Neural progenitor cell (in vitro differentiated cells): ENCODE data around the gene SPATA25. TPM values are rescaled to one million over a fixed set of nuclear protein-coding genes. Genes with fewer than 3 reads are reported as not detected.
"Not testable (repeated sequence)": the region's sequence is repeated elsewhere in the genome, so short reads cannot be mapped to it uniquely, and the experiment has no call there.

Source experiments
- DNase-seq: peaks from one replicate; pipeline ENCODE4 v3.0.0-alpha.2; 2016; ENCODE audit warnings: low spot score
- H2AFZ ChIP-seq: fragments of 200-600 bp; sonication (generic); replicated peaks from 2 replicates; pipeline ENCODE4 v1.6.1; 2016; ENCODE audit warnings: antibody characterized with exemption
- H3F3A ChIP-seq: fragments of 200-600 bp; sonication (generic); 2 replicates; pipeline ENCODE4 v1.6.1; 2016; ENCODE audit warnings: antibody characterized with exemption, low read depth
- H3K27ac ChIP-seq: fragments of 200-600 bp; sonication (generic); 2 replicates; pipeline ENCODE4 v1.5.1; 2016; ENCODE audit warnings: mild to moderate bottlenecking
- H3K27me3 ChIP-seq: fragments of 200-600 bp; sonication (generic); 2 replicates; pipeline ENCODE4 v1.6.1; 2016; ENCODE audit warnings: mild to moderate bottlenecking, moderate library complexity
- H3K36me3 ChIP-seq: fragments of 200-600 bp; sonication (generic); 2 replicates; pipeline ENCODE4 v1.5.1; 2016
- H3K4me1 ChIP-seq: fragments of 200-600 bp; sonication (generic); 2 replicates; pipeline ENCODE4 v1.6.1; 2016; ENCODE audit warnings: mixed run types
- H3K4me2 ChIP-seq: fragments of 200-600 bp; sonication (generic); 2 replicates; pipeline ENCODE4 v1.6.1; 2016
- H3K4me3 ChIP-seq: fragments of 200-600 bp; sonication (generic); 2 replicates; pipeline ENCODE4 v1.5.1; 2016
- H3K79me2 ChIP-seq: fragments of 200-600 bp; sonication (generic); 2 replicates; pipeline ENCODE4 v1.6.1; 2016; ENCODE audit warnings: low read depth
- H3K9ac ChIP-seq: fragments of 200-600 bp; sonication (generic); 2 replicates; pipeline ENCODE4 v1.6.1; 2016
- H3K9me3 ChIP-seq: fragments of 200-600 bp; sonication (generic); 2 replicates; pipeline ENCODE4 v1.5.1; 2016; ENCODE audit warnings: low read depth
- H4K20me1 ChIP-seq: fragments of 200-600 bp; sonication (generic); 2 replicates; pipeline ENCODE4 v1.6.1; 2016; ENCODE audit warnings: low read depth
- H3K27ac Mint-ChIP-seq: 3 replicates; pipeline ENCODE4 v1.8.0; 2021; ENCODE audit warnings: mixed read lengths
- H3K27me3 Mint-ChIP-seq: 2 replicates; pipeline ENCODE4 v1.8.0; 2022; ENCODE audit warnings: low read depth, mild to moderate bottlenecking, inconsistent platforms, moderate library complexity, mixed read lengths; ENCODE audit not compliant: insufficient read depth
- H3K36me3 Mint-ChIP-seq: 3 replicates; pipeline ENCODE4 v1.8.0; 2021; ENCODE audit warnings: mixed read lengths
- H3K4me1 Mint-ChIP-seq: 3 replicates; pipeline ENCODE4 v1.8.0; 2021; ENCODE audit warnings: mixed read lengths
- H3K4me3 Mint-ChIP-seq: 3 replicates; pipeline ENCODE4 v1.8.0; 2021; ENCODE audit warnings: mild to moderate bottlenecking, moderate library complexity, mixed read lengths
- H3K9me3 Mint-ChIP-seq: 3 replicates; pipeline ENCODE4 v1.8.0; 2020; ENCODE audit warnings: mixed read lengths
- EZH2 ChIP-seq: fragments of 200-600 bp; sonication (generic); IDR thresholded peaks from 2 replicates; pipeline ENCODE4 v1.6.1; 2017; ENCODE audit warnings: antibody characterized with exemption, mild to moderate bottlenecking, moderate library complexity
- EZH2phosphoT487 ChIP-seq: fragments of 200-600 bp; sonication (generic); IDR thresholded peaks from 2 replicates; pipeline ENCODE4 v1.6.1; 2017; ENCODE audit warnings: antibody characterized with exemption
- total RNA-seq: library from RNA; depleted of rRNA; stranded (reverse); fragments of >200 nt; gene quantifications from 2 replicates; pipeline ENCODE4 v1.2.3, GENCODE V29; 2015; ENCODE audit warnings: low replicate concordance
- TF ChIP-seq, protein P1 (sequence below): fragments of 200-600 bp; sonication (generic); IDR thresholded peaks from 2 replicates; pipeline ENCODE4 v1.5.1; 2017; ENCODE audit warnings: antibody characterized with exemption, mild to moderate bottlenecking

SPATA25 gene
- total RNA-seq, 1 donor from 2014 or later: 0.54 TPM

DNA sequence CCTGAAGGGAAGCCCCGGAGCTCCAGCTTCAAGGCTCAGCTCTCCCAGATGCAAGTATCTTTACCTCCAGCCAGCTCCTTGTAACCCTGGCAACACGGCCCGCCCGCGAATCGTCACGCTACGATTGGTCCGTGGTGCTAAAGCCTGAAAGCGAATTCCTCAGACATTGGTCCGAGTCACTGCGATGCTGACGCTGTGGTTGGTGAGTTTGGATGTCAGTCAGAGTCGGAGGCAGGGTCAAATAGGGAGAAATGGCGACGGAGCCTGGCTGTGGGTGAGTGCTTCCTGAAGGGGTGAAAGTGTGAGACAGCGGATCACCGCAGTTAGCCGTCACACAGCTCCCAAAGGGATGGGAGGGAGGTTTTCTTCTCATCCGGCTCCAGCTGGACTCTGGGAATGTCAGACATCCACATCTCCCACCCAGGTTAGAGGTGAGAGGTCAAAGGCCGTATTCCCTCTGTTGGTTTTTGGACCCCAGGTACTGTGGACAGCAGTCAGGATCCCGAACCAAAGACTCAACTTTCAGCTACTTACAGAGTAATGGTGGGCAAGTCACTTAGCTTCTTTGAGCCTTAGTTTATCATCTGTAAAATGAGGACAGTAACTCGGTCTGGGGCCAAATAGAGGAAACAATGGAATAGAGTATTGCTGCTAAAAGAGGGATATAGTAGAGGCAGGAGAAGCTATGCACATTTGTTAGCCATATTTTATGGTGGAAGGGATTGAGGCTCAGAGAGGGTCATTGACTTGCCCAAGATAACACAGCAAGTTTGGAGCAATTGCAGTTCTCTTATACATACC lies 6.2 kb downstream of the SPATA25 start, which contains the start of gene ZSWIM1:
ZSWIM1 (plus strand) TSS at position 240 of the 801 bp plus-strand sequence. CDS start 1,366 bp downstream, outside the sequence.
- no peaks in the 10 kb centered on the region for H3K36me3 ChIP-seq
- H3K27ac ChIP-seq: no peak within 1 kb of the TSS
- no peaks in the 10 kb centered on the region for H3K9me3 Mint-ChIP-seq
- H3K79me2 ChIP-seq: peaks cover 18% of the 10 kb centered on the region
- H3K4me2 ChIP-seq: peak within 1 kb of the TSS; percentile 93
- TF ChIP-seq EZH2 (no peak), EZH2phosphoT487 (no peak)
- TF ChIP-seq, protein P1, sequence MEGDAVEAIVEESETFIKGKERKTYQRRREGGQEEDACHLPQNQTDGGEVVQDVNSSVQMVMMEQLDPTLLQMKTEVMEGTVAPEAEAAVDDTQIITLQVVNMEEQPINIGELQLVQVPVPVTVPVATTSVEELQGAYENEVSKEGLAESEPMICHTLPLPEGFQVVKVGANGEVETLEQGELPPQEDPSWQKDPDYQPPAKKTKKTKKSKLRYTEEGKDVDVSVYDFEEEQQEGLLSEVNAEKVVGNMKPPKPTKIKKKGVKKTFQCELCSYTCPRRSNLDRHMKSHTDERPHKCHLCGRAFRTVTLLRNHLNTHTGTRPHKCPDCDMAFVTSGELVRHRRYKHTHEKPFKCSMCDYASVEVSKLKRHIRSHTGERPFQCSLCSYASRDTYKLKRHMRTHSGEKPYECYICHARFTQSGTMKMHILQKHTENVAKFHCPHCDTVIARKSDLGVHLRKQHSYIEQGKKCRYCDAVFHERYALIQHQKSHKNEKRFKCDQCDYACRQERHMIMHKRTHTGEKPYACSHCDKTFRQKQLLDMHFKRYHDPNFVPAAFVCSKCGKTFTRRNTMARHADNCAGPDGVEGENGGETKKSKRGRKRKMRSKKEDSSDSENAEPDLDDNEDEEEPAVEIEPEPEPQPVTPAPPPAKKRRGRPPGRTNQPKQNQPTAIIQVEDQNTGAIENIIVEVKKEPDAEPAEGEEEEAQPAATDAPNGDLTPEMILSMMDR: no peak
- peak within 1 kb of the TSS; percentile 94 for H3K4me3 Mint-ChIP-seq
- peak within 1 kb of the TSS; percentile 80 for H3K4me3 ChIP-seq
- H3K27me3 Mint-ChIP-seq: peaks cover 2% of the 10 kb centered on the region
- H3K27ac Mint-ChIP-seq: peak within 1 kb of the TSS; percentile 78
- peak; percentile 98 for DNase-seq
- peaks cover 16% of the 10 kb centered on the region for H3F3A ChIP-seq
- no peaks in the 10 kb centered on the region for H3K9me3 ChIP-seq
- peak within 1 kb of the TSS; percentile 80 for H3K9ac ChIP-seq
- H3K4me1 ChIP-seq: peaks cover 4% of the 10 kb centered on the region
- H3K4me1 Mint-ChIP-seq: peaks cover 20% of the 10 kb centered on the region
- H3K36me3 Mint-ChIP-seq: peaks cover 13% of the 10 kb centered on the region
- H3K27me3 ChIP-seq: no peaks in the 10 kb centered on the region
- no peaks in the 10 kb centered on the region for H4K20me1 ChIP-seq
- H2AFZ ChIP-seq: peak within 1 kb of the TSS; percentile 65

- Mint-ChIP-seq H3K9me3 (no peaks in the 10 kb centered on the region), H3K27me3 (peaks cover 1% of the 10 kb centered on the region), H3K27ac (no peak overlapping the region), H3K4me3 (no peak overlapping the region), H3K4me1 (peaks cover 16% of the 10 kb centered on the region), H3K36me3 (peaks cover 8% of the 10 kb centered on the region)
- Histone ChIP-seq H3K9ac (no peak overlapping the region), H3K4me3 (no peak overlapping the region), H2AFZ (no peak overlapping the region), H3K27ac (no peak overlapping the region), H3K4me2 (no peak overlapping the region), H3K9me3 (no peaks in the 10 kb centered on the region), H3K4me1 (peaks cover 4% of the 10 kb centered on the region), H3K27me3 (no peaks in the 10 kb centered on the region), H4K20me1 (no peaks in the 10 kb centered on the region), H3F3A (peaks cover 16% of the 10 kb centered on the region), H3K79me2 (peaks cover 18% of the 10 kb centered on the region), H3K36me3 (no peaks in the 10 kb centered on the region)
- TF ChIP-seq EZH2: no peak
- no peak for TF ChIP-seq EZH2phosphoT487
- TF ChIP-seq, protein P1: no peak
- DNase-seq: no peak
Measured at GRCh38 chr20:45878076-45878761, 9.2 kb downstream of the SPATA25 start.

DNA sequence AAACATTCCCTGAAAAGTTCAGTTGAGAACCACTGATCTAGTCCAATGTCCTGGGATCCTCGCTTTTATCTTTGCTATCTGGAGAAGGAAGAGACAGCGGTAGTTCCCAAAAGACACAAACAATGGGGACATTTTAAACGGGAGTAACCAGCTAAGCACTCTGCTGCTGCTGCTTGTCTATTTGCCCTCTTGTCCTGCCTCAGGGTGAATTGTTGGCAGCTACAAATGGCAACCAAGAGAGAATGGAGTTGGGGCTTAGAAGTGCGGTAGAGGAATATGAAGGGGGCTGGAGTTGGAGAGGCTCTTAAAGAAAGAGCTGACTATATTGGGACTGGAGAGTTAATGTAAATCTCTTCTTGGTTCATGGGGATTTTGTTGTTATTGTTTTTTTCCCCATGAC lies 12.8 kb downstream of the SPATA25 start:
- Histone ChIP-seq H3K27ac (no peak overlapping the region), H2AFZ (no peak overlapping the region), H3K36me3 (no peaks in the 10 kb centered on the region), H3K9ac (no peak overlapping the region), H3K79me2 (no peaks in the 10 kb centered on the region), H3F3A (no peaks in the 10 kb centered on the region), H4K20me1 (no peaks in the 10 kb centered on the region), H3K27me3 (no peaks in the 10 kb centered on the region), H3K4me1 (no peaks in the 10 kb centered on the region), H3K4me3 (no peak overlapping the region), H3K9me3 (no peaks in the 10 kb centered on the region), H3K4me2 (no peak overlapping the region)
- H3K4me3 Mint-ChIP-seq: no peak overlapping the region
- DNase-seq: no peak
- H3K9me3 Mint-ChIP-seq: no peaks in the 10 kb centered on the region
- H3K4me1 Mint-ChIP-seq: no peaks in the 10 kb centered on the region
- no peak for TF ChIP-seq EZH2phosphoT487
- no peak for TF ChIP-seq EZH2
- TF ChIP-seq, protein P1: no peak
- H3K27me3 Mint-ChIP-seq: no peaks in the 10 kb centered on the region
- no peaks in the 10 kb centered on the region for H3K36me3 Mint-ChIP-seq
- no peak overlapping the region for H3K27ac Mint-ChIP-seq

DNA sequence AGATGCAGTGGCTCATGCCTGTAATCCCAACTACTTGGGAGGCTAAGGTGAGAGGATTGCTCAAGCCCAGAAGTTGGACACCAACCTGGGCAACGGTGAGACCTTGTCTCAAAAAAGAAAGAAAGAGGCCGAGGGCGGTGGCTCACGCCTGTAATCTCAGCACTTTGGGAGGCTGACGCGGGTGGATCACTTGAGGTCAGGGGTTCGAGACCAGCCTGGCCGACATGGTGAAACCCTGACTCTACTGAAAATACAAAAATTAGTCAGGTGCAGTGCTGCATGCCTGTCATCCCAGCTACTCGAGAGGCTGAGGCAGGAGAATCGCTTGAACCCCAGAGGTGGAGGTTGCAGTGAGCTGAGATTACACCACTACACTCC lies 13.3 kb downstream of the SPATA25 start:
- not testable (repeated sequence) for H3F3A ChIP-seq, H3K4me3 Mint-ChIP-seq, H3K4me1 ChIP-seq, H4K20me1 ChIP-seq, H3K36me3 Mint-ChIP-seq, H3K27me3 ChIP-seq, H3K27me3 Mint-ChIP-seq, H3K36me3 ChIP-seq, H3K27ac ChIP-seq, H3K4me2 ChIP-seq, H3K9me3 ChIP-seq, H3K4me1 Mint-ChIP-seq, H3K9me3 Mint-ChIP-seq, H3K4me3 ChIP-seq, H3K79me2 ChIP-seq, DNase-seq, H2AFZ ChIP-seq, H3K9ac ChIP-seq
- peak overlapping the region; percentile 46 for H3K27ac Mint-ChIP-seq
